ENCODE data around the gene RIC1.

DNA sequence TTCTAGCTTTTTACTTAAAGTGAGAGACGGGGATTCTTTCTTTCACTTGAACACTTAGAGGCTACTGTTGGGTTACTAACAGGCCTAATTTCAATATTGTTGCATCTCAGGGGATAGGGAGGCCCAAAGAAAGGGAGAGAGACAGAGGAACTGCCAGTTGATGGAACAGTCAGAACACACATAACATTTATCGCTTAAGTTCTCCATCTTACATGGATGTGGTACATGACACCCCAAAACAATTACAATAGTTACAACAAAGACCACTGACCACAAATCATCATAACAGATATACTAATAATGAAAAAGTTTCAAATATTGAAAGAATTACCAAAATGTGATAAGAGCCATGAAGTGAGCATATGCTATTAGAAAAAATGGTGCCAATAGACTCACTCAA is 4.3 kb upstream of the RIC1 start:
- TF ChIP-seq, protein P1, sequence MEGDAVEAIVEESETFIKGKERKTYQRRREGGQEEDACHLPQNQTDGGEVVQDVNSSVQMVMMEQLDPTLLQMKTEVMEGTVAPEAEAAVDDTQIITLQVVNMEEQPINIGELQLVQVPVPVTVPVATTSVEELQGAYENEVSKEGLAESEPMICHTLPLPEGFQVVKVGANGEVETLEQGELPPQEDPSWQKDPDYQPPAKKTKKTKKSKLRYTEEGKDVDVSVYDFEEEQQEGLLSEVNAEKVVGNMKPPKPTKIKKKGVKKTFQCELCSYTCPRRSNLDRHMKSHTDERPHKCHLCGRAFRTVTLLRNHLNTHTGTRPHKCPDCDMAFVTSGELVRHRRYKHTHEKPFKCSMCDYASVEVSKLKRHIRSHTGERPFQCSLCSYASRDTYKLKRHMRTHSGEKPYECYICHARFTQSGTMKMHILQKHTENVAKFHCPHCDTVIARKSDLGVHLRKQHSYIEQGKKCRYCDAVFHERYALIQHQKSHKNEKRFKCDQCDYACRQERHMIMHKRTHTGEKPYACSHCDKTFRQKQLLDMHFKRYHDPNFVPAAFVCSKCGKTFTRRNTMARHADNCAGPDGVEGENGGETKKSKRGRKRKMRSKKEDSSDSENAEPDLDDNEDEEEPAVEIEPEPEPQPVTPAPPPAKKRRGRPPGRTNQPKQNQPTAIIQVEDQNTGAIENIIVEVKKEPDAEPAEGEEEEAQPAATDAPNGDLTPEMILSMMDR (conservative IDR thresholded peaks at IDR 0.05; ENCODE audit: low read length), result no peak
- TF ChIP-seq EZH2phosphoT487 (IDR thresholded peaks at IDR 0.05; ENCODE audit: borderline replicate concordance), result no peak

Data from Loucy (cell line).